ENCODE data around the gene YIF1B. TPM values are rescaled to one million over a fixed set of nuclear protein-coding genes. Genes with fewer than 3 reads are reported as not detected.
"Not testable (repeated sequence)": the region's sequence is repeated elsewhere in the genome, so short reads cannot be mapped to it uniquely, and the experiment has no call there.

The YIF1B gene
- total and polyA plus RNA-seq, 2 donors = 17.7 to 34.3 TPM

DNA sequence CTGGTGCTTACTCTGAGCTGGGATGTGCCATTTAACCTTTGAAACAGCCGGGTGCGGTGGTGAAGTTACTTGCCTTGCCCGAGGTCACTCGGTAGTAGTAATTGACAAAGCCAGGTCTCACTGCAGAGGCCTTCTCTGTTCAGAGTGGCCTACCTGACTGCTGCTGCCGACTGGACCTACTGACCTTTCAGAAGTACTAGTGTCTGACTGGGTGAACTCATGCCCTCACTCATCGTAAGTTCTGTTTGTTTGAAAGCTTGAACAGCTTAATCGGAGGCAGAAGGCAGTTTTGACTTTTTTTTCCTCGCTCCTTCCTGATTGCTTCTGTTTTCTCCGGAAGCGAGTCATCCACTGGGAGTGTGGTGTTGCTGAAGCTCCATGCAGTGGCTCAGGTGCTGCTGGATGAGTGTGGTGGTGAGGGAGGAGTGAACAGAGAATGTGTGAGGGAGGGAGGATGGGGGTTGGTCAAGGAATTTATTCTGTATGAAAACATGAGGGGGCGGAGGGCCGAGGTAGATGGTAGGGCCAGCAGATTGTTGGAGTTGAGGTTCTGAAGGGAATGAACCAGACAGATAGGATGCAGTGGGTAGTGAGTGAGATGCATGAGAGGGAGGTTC lies 48.7 kb downstream of the YIF1B start:
- H3K27ac ChIP-seq (ENCODE audit: low read depth) = no peak overlapping the region

DNA sequence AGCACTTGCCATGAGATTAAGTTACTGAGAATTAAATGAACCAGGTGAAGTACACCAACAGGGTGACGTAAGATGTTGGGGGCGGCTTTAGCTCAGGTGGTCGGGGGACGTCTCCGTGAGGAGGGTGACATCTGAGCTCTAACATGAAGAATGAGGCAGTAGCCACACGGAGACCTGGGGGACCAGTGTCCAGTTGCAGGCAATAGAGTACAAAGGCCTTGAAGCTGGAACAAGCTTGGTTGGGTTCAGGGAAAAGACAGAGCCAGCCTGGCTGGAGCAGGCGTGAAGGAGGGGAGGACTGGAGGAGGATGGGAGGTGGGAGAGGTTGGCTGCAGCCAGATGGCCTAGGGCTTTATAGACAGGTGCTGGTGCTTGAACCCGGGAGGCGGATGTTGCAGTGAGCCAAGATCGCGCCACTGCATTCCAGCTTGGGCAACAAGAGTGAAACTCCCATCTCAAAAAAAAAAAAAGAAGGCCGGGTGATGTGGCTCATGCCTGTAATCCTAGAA lies 49.8 kb downstream of the YIF1B start:
- no peak for DNase-seq (ENCODE audit: extremely low spot score)
- WGBS = 79% methylated on average over 12 of the region's 12 CpGs
- Histone ChIP-seq H3K4me1 (ENCODE audit: insufficient read depth) (no peaks in the 10 kb centered on the region), H3K36me3 (ENCODE audit: insufficient read depth) (no peaks in the 10 kb centered on the region), H3K4me3 (ENCODE audit: low read depth, low read length) (no peak overlapping the region), H3K27ac (ENCODE audit: low read depth) (no peak overlapping the region)

More for the DNA sequence above, 48.7 kb downstream of the YIF1B start:
- no peaks in the 10 kb centered on the region for H3K36me3 ChIP-seq (ENCODE audit: insufficient read depth)
- no peak overlapping the region for H3K4me3 ChIP-seq (ENCODE audit: low read depth, low read length)
- no peaks in the 10 kb centered on the region for H3K4me1 ChIP-seq (ENCODE audit: insufficient read depth)
- DNase-seq (ENCODE audit: extremely low spot score) = no peak
- WGBS = 63% methylated on average over 12 of the region's 12 CpGs

DNA sequence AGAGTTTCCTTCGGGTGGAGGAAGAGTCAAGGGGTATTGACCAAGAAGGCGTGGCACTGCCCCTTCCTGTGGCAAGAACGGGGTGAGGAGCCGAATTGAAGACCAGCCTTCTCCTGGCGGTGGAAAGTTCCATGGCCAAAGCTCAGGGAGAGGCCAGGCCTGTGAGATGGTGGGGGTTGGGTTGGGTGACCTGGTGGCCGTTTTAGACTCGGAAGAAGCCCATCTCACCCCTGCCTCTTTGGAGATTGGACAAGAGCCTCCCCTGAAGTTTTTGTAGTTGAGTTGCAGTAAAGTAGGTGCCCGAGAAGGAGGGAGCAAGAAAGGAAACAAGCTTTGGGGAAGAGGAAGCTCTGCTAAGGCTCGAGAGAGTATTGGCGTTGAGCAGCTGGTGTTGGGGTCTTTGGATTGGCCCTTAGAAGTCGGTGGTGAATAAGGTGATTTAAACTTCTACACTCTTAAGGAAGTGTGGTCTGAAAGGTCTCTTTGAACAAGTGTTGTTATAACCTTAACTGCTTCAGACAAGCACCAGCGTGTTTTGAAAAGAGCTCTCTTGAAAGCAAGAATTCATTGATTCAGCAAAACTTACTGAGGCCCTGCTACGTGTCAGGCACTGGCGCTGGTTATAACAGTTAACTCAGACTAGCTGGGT lies 50.4 kb downstream of the YIF1B start:
- no peak for DNase-seq (ENCODE audit: extremely low spot score)
- Histone ChIP-seq H3K4me3 (ENCODE audit: low read depth, low read length) (peak overlapping the region; percentile 41), H3K36me3 (ENCODE audit: insufficient read depth) (no peaks in the 10 kb centered on the region), H3K27ac (ENCODE audit: low read depth) (peak overlapping the region; percentile 73), H3K4me1 (ENCODE audit: insufficient read depth) (no peaks in the 10 kb centered on the region)
- WGBS = 50% methylated on average over 14 of the region's 14 CpGs

DNA sequence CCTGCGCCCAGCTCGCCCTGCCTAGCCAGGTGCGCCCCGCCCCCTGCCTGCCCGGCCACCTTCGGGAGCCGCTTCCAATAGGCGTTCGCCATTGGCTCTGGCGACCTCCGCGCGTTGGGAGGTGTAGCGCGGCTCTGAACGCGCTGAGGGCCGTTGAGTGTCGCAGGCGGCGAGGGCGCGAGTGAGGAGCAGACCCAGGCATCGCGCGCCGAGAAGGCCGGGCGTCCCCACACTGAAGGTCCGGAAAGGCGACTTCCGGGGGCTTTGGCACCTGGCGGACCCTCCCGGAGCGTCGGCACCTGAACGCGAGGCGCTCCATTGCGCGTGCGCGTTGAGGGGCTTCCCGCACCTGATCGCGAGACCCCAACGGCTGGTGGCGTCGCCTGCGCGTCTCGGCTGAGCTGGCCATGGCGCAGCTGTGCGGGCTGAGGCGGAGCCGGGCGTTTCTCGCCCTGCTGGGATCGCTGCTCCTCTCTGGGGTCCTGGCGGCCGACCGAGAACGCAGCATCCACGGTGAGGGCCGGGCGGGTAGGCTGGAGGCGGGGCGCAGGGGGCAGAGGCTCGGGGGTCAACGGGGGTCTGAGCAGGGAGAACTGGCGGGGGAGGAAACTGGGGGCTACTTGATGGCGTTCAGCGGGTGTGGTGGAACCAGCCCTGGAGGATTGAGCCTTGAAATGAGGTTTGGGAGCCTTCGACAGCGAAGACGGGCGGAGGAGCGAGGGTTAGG lies 51.1 kb downstream of the YIF1B start, which contains the start of gene SPINT2:
Gene SPINT2 (plus strand): TSS at position 88 of the 727 bp plus-strand sequence. CDS start 320 bp downstream, at position 408.
- WGBS = 8% methylated on average over 78 of the region's 78 CpGs
- no peak for DNase-seq (ENCODE audit: extremely low spot score)
- Histone ChIP-seq H3K27ac (ENCODE audit: low read depth) (peak within 1 kb of the TSS; percentile 73), H3K36me3 (ENCODE audit: insufficient read depth) (no peaks in the 10 kb centered on the region), H3K4me3 (ENCODE audit: low read depth, low read length) (peak within 1 kb of the TSS; percentile 41), H3K4me1 (ENCODE audit: insufficient read depth) (no peaks in the 10 kb centered on the region)

DNA sequence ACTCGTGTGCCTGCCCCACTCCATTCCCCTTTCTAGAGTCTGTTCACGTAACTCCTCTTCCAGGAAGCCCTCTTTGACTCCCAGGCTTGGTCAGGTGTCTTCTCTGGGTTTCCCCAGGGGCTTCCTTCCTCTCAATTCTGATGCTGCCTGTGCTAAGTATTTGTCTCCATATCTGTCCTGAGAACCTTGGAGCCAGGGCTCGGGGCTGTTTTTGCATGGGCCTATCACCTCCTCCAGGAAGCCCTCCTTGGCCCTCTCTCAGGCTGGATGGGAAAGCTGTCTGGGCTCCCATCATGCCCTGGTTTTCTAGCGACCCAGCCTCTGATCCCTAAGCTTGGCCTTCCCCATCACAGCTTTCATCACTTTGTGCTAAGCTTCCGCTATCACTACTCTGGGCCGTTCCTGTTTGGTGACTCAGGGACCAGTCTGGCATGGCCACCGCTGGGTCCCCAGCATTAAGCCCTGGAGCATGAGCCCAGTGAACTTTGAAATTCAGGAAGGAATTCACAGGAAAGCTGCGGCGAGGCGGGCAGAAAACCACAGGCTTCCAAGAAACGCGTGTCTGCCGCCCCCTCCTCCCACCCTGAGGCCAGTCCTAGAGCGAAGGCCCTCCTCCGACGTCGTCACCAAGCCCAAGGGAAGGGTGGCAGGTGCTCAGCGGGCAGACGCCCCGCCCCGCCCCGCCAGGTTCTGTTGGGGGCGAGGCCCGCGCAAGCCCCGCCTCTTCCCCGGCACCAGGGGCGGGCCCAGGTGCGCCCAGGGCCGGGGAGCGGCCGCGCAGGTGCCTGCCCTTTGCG lies 51.9 kb downstream of the YIF1B start:
- Histone ChIP-seq H3K4me3 (ENCODE audit: low read depth, low read length) (peak overlapping the region; percentile 41), H3K27ac (ENCODE audit: low read depth) (no peak overlapping the region), H3K4me1 (ENCODE audit: insufficient read depth) (no peaks in the 10 kb centered on the region), H3K36me3 (ENCODE audit: insufficient read depth) (no peaks in the 10 kb centered on the region)
- 10% methylated on average over 34 of the region's 34 CpGs for WGBS
- no peak for DNase-seq (ENCODE audit: extremely low spot score)

DNA sequence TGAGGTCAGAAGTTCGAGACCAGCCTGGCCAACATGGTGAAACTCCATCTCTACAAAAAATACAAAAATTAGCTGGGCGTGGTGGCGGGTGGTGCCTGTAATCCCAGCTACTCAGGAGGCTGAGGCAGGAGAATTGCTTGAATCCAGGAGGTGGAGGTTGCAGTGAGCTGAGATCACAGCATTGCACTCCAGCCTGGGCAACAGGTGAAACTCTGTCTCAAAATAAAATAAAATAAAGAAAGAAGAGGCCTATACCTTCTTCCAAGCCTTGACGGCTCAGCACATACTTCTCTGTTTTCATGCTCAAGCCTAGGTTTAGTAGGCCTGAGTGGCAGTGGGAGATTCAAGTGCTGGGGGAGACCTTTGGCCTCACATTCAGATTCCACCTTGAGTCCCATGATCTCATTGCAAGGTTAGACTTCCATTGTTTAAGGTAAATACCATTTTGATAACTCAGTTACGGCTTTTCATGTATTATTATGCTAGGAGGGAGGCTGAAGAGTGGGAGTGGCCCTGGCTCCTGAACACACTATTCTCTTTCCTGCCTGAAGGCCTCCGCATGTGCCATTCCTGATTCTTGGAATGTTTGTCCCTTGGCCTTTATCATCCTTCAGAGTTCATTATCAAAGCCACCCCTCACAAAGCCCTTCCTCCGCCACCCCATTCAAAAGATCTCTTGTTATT lies 53.0 kb downstream of the YIF1B start:
- 95% methylated on average over 7 of the region's 7 CpGs for WGBS
- Histone ChIP-seq H3K4me1 (ENCODE audit: insufficient read depth) (no peaks in the 10 kb centered on the region), H3K27ac (ENCODE audit: low read depth) (no peak overlapping the region), H3K4me3 (ENCODE audit: low read depth, low read length) (no peak overlapping the region), H3K36me3 (ENCODE audit: insufficient read depth) (no peaks in the 10 kb centered on the region)
- DNase-seq (ENCODE audit: extremely low spot score) = no peak

DNA sequence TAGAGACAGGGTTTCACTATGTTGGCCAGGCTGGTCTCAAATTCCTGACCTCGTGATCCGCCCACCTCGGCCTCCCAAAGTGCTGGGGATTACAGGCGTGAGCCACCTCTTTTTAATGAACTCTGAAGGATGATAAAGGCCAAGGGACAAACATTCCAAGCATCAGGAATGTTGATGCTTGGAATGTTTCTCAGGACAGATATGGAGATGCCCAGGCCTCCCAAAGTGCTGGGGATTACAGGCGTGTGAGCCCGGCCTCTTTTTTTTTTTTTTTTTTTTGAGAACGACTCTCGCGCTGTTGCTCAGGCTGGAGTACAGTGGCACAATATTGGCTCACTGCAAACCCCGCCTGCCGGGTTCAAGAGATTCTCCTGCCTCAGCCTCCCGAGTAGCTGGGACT lies 53.8 kb downstream of the YIF1B start:
- 87% methylated on average over 12 of the region's 12 CpGs for WGBS
- not testable (repeated sequence) for H3K27ac ChIP-seq (ENCODE audit: low read depth); H3K4me1 ChIP-seq (ENCODE audit: insufficient read depth); H3K4me3 ChIP-seq (ENCODE audit: low read depth, low read length); DNase-seq (ENCODE audit: extremely low spot score); H3K36me3 ChIP-seq (ENCODE audit: insufficient read depth)

DNA sequence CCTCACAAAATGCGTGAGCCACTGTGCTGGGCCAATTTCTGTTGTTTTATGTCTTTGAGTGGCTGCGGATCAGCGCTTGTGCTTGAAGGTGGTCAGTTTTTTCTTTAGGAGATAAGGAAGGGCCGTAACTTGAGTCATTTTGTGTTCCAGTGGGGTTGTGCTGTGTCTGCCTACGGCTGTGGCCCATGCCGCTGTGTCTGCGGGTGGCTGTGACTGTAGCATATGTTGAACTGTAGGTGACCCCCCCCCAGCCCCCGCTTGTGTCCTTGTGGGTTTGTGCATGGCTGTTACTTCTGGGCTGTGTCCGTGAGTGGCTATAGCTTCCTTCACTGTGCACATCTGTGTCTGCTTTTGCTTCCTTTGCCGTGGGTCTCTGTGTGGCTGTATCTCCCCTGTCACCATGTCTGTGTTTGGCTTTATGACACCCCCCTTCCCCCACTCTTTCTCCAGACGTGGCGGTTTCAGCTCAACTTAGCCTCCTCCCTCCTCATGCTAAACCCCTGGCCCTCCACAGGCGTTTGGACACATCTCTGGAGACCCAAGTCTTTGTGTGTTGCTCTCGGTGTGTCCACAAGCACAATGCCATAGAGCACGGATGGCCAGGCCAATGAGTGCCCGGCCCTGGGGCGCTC lies 60.2 kb downstream of the YIF1B start:
- no peaks in the 10 kb centered on the region for H3K4me1 ChIP-seq (ENCODE audit: insufficient read depth)
- WGBS = 24% methylated on average over 17 of the region's 17 CpGs
- DNase-seq (ENCODE audit: extremely low spot score) = no peak
- H3K36me3 ChIP-seq (ENCODE audit: insufficient read depth) = no peaks in the 10 kb centered on the region
- H3K4me3 ChIP-seq (ENCODE audit: low read depth, low read length) = peak overlapping the region; percentile 41
- no peak overlapping the region for H3K27ac ChIP-seq (ENCODE audit: low read depth)

DNA sequence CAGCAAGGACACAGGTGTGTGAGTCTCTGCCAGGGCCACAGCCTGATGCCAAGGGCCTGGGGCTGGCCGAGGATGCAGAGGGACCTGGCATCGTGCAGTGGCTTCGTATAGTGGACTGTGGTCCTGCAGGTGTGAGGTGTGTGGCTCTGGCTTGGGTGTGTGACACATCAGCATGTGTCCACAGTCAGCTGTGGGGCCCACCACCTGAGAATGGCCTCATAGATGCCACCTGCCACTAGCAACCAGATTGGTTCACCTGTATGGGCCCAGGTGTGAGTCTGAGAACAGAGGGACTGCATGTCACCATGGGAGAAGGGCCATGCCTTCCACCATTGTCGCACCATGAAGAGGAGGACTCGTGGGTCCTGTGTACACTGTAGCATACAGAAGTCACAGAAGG lies 62.0 kb downstream of the YIF1B start:
- no peaks in the 10 kb centered on the region for H3K4me1 ChIP-seq (ENCODE audit: insufficient read depth)
- no peaks in the 10 kb centered on the region for H3K36me3 ChIP-seq (ENCODE audit: insufficient read depth)
- WGBS = 55% methylated on average over 5 of the region's 5 CpGs
- peak overlapping the region; percentile 73 for H3K27ac ChIP-seq (ENCODE audit: low read depth)
- DNase-seq (ENCODE audit: extremely low spot score) = no peak
- H3K4me3 ChIP-seq (ENCODE audit: low read depth, low read length) = no peak overlapping the region

Small RNA genes within 50 kb of the gene (small RNA-seq; reads per million reads assigned to genes)
- not detected for gene RF00019

Other genes with a start within 250 kb of the YIF1B start
- 1.1 TPM for gene DPF1, start 91.7 kb downstream of the YIF1B start, total RNA-seq
- 0.24 TPM for gene DPF1, start 91.7 kb downstream of the YIF1B start, polyA plus RNA-seq
- gene PPP1R14A, start 59.6 kb downstream of the YIF1B start, total RNA-seq = 5.9 TPM
- 468 TPM for gene PPP1R14A, start 59.6 kb downstream of the YIF1B start, polyA plus RNA-seq
- gene SPINT2, start 51.4 kb downstream of the YIF1B start, total RNA-seq = 52.0 TPM
- 125 TPM for gene SPINT2, start 51.4 kb downstream of the YIF1B start, polyA plus RNA-seq
- 36.8 TPM for gene C19orf33, start 11.7 kb downstream of the YIF1B start, total RNA-seq
- gene C19orf33, start 11.7 kb downstream of the YIF1B start, polyA plus RNA-seq = 89.0 TPM
- gene KCNK6, start 3.9 kb upstream of the YIF1B start, total RNA-seq = 11.8 TPM
- 15.8 TPM for gene KCNK6, start 3.9 kb upstream of the YIF1B start, polyA plus RNA-seq
- gene CATSPERG, start 19.9 kb upstream of the YIF1B start, total RNA-seq = 4.9 TPM
- gene CATSPERG, start 19.9 kb upstream of the YIF1B start, polyA plus RNA-seq = 1.3 TPM
- gene PSMD8, start 58.6 kb upstream of the YIF1B start, total RNA-seq = 102 TPM
- gene PSMD8, start 58.6 kb upstream of the YIF1B start, polyA plus RNA-seq = 166 TPM
- not detected for gene GGN, start 72.1 kb upstream of the YIF1B start, total RNA-seq
- gene GGN, start 72.1 kb upstream of the YIF1B start, polyA plus RNA-seq = 0.58 TPM
- 0.05 TPM for gene SPRED3, start 72.8 kb upstream of the YIF1B start, total RNA-seq
- gene SPRED3, start 72.8 kb upstream of the YIF1B start, polyA plus RNA-seq = 0.72 TPM
- gene FAM98C, start 87.1 kb upstream of the YIF1B start, total RNA-seq = 5.1 TPM
- gene FAM98C, start 87.1 kb upstream of the YIF1B start, polyA plus RNA-seq = 27.9 TPM
- gene RASGRP4, start 110.3 kb upstream of the YIF1B start, total RNA-seq = 0.95 TPM
- 2.4 TPM for gene RASGRP4, start 110.3 kb upstream of the YIF1B start, polyA plus RNA-seq
- 5.3 TPM for gene RYR1, start 117.7 kb upstream of the YIF1B start, total RNA-seq
- gene RYR1, start 117.7 kb upstream of the YIF1B start, polyA plus RNA-seq = 1.1 TPM